ENCODE data around the gene COL12A1.

COL12A1 gene

DNA sequence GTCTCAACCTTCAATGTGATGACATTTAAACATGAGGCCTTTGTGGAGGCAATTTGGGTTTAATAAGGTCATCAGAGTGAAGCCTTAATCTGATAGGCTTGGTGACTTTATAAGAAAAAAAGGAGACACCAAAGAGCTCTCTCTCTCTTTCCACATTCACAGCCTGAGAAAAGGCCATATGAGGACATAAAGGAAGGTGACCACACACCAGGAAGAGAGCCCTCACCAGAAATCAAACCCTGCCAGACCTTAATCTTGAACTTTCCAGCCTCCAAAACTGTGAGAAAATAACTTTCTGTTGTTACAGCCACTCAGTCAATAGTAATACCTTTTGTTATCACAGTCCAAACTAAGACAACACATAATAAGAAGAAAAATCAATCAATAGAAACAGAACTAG lies 47.7 kb downstream of the COL12A1 start:
- DNase-seq (ENCODE audit: extremely low spot score) = no peak
- ChIA-PET CTCF (no interaction called here), POLR2A (no interaction called here)
- TF ChIP-seq, protein P1, sequence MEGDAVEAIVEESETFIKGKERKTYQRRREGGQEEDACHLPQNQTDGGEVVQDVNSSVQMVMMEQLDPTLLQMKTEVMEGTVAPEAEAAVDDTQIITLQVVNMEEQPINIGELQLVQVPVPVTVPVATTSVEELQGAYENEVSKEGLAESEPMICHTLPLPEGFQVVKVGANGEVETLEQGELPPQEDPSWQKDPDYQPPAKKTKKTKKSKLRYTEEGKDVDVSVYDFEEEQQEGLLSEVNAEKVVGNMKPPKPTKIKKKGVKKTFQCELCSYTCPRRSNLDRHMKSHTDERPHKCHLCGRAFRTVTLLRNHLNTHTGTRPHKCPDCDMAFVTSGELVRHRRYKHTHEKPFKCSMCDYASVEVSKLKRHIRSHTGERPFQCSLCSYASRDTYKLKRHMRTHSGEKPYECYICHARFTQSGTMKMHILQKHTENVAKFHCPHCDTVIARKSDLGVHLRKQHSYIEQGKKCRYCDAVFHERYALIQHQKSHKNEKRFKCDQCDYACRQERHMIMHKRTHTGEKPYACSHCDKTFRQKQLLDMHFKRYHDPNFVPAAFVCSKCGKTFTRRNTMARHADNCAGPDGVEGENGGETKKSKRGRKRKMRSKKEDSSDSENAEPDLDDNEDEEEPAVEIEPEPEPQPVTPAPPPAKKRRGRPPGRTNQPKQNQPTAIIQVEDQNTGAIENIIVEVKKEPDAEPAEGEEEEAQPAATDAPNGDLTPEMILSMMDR (IDR thresholded peaks at IDR 0.05; ENCODE audit: control extremely low read depth, extremely low read depth, low read depth, missing control alignments) = no peak

DNA sequence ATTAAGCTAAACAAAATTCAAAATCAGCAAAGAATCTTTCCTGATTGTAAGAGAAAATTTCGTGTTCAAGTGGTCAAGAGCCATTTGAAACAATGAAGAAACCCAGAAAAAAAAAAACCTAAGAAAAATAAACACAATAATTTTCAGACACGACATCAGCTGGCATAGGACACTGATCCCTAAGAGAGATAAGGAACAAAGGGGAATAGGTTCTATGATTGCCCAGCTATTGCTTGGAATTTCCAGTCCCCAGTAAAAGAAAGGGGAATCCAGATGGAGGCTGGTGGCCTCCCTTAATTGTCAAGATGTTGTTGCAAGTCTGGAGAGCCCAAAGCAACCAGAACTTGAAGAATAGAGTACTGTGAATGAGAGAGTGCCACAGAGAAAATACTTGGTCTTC lies 48.5 kb downstream of the COL12A1 start:
- CTCF ChIA-PET = no interaction called here
- DNase-seq (ENCODE audit: extremely low spot score) = no peak
- POLR2A ChIA-PET = no interaction called here
- TF ChIP-seq, protein P1 (IDR thresholded peaks at IDR 0.05; ENCODE audit: control extremely low read depth, extremely low read depth, low read depth, missing control alignments) = no peak

DNA sequence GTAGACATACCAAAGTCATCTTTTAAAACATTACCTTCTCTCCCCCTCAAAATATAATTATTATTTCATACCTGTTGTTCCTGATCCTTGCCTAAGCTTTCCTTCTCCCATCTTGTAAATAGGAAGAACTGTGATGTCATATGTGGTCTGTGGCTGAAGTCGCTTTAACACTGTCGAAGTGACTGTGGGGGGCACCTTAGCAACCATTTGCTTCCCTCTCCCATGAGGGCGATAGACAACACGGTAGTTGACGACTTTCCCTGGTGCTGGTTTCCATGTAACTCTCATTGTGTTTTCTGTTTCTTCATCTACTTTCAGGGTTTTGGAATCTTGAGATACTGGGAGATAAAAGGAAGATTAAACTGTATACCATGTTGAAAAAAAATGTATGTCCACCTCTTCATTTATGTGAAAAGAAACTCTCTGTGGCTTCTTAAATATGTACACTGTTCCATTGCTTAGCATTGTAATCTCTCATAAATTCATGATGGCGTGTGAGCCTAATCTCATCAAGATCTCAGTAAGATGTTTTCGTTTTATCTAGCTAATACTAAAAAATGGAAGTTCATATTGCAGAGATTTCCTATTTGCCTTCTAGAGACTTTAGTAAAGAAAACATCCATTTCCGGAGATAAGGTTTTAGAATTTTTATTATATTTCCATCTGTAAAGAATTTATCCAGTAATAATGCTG lies 49.5 kb downstream of the COL12A1 start:
- TF ChIP-seq, protein P1 (IDR thresholded peaks at IDR 0.05; ENCODE audit: control extremely low read depth, extremely low read depth, low read depth, missing control alignments) = no peak
- ChIA-PET CTCF (interaction anchor here (0.7 to 1.3 kb wide), 3 partner anchors 9 to 55 kb away, joined by 3 to 5 read pairs (median 3); no protein-coding TSS in a partner anchor), POLR2A (no interaction called here)
- DNase-seq (ENCODE audit: extremely low spot score) = no peak

DNA sequence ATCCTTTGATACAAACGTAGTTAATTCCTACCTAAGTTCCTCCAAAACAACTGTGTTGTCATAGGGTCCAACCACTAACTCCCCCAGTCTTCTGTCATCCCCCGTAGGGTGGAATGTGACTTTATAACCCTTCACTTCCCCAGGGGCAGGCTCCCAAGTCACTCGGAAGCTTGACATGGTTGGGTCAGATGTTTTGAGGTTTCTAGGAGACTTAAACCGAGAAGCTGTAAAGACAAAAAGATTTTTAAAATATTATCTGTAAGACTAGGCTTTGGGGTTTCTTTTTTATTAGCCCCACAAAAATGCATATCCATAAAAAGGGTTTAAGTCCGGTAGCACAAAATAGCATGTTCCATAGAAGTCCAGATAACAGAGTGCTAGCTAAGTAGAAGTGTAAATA lies 50.2 kb downstream of the COL12A1 start:
- TF ChIP-seq, protein P1 (IDR thresholded peaks at IDR 0.05; ENCODE audit: control extremely low read depth, extremely low read depth, low read depth, missing control alignments) = no peak
- CTCF ChIA-PET = interaction anchor here (0.9 to 1.3 kb wide), 2 partner anchors 53 to 56 kb away, joined by 3 to 5 read pairs; no protein-coding TSS in a partner anchor
- no peak for DNase-seq (ENCODE audit: extremely low spot score)
- POLR2A ChIA-PET = no interaction called here

DNA sequence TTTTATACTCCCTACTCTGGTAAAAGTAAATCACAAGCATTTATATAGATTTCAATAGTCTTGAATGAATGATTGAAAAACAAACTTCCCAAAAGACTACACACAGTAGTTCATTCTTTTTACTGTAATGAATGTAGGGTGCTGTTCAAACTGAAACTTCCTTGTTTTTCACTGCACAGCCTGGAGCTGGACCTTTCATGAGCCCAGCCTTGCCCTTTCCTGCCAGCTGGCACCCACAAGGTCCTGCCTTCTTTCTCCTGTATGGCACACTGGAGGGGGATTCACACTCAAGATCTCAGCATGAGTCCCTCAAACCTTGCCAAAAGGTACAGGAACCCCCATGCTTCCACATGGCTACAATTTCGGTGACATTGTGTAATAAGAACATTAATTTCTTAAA lies 50.9 kb downstream of the COL12A1 start:
- CTCF ChIA-PET = interaction anchor here (1.3 kb wide), 1 partner anchor 54 kb away, joined by 5 read pairs; no protein-coding TSS in a partner anchor
- no peak for DNase-seq (ENCODE audit: extremely low spot score)
- POLR2A ChIA-PET = no interaction called here
- TF ChIP-seq, protein P1 (IDR thresholded peaks at IDR 0.05; ENCODE audit: control extremely low read depth, extremely low read depth, low read depth, missing control alignments) = no peak

DNA sequence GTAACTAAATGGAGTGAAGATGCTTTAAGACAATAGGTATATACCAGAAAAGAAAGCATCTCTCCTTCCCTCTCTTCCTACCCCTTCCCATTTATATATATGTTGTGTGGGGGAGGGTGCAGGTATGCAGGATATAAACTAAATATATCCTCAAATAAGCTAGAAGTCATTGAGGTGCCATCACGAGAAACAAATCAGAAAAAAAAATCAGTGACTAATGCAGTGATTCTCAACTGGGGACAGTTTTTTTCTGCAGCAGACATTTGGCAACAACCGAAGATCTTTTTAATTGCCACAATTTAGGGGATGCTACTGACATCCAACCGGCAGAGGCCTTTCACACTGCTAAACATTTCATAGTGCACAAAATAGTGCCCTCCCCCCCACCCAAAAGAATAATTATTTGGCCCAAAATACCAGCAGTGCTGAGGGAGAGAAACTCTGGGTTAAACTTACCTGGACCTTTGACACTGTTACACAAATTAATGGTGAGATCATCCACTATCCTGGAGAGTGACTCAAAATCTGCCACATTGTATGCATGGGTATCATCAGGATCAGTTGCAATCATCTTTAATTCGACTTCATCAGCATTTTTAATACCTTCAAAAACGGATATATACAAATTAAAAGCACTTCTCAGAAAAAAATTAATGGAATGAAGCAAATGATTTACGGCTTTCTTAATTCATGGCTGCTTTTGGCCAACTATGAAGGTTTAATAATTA lies 55.0 kb downstream of the COL12A1 start:
- TF ChIP-seq, protein P1 (IDR thresholded peaks at IDR 0.05; ENCODE audit: control extremely low read depth, extremely low read depth, low read depth, missing control alignments) = no peak
- POLR2A ChIA-PET = no interaction called here
- DNase-seq (ENCODE audit: extremely low spot score) = no peak
- CTCF ChIA-PET = no interaction called here
